B cell (primary cell): ENCODE measurements around the gene IGFBP3.

Experiments used
- CTCF ChIP-seq: fragments of 200-600 bp; IDR thresholded peaks from one replicate; pipeline ENCODE4 v1.8.0; 2022; ENCODE audit warnings: antibody characterized with exemption, mild to moderate bottlenecking
- EZH2 ChIP-seq: IDR thresholded peaks from 2 replicates; pipeline ENCODE4 v1.6.1; 2012; ENCODE audit warnings: borderline replicate concordance, low read depth, mild to moderate bottlenecking, moderate library complexity, low read length; ENCODE audit not compliant: insufficient read depth, poor library complexity, severe bottlenecking

- TF ChIP-seq EZH2 (no peak), CTCF (no peak)
Measured at GRCh38 chr7:45893374-45893995, 27.6 kb downstream of the IGFBP3 start.
